ENCODE data around the gene ROS1. TPM values are rescaled to one million over a fixed set of nuclear protein-coding genes. Genes with fewer than 3 reads are reported as not detected.

The ROS1 gene
- total RNA-seq, 6 experiments from 2014 or later, result 0.05 to 0.14 (median 0.07) TPM

DNA sequence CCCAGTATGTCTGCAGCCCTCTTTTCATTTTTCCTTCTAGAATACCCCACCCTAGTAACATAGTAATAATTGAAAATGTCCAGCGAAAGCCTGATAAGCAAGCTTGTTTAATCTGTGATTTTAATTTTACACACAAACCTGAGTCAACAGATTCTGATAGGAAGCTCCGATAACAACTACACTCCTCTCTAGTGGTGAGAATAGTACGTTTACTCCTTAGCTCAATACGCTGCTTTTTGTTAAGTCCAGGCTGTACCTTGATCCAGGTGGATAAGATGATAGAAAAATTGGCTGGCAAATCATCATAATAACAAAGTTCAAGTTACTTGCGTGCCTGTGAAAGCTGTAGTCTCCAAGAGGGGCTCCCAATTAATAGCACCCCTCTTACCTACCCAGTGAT lies 31.3 kb upstream of the ROS1 start:
- Mint-ChIP-seq H3K36me3 (ENCODE audit: low read depth) (no peaks in the 10 kb centered on the region), H3K4me1 (ENCODE audit: low read depth) (peaks cover 6% of the 10 kb centered on the region), H3K9me3 (no peaks in the 10 kb centered on the region), H3K27ac (no peak overlapping the region), H3K4me3 (no peak overlapping the region), H3K27me3 (ENCODE audit: insufficient read depth) (no peaks in the 10 kb centered on the region)
- DNase-seq, result no peak
- TF ChIP-seq, protein P1, sequence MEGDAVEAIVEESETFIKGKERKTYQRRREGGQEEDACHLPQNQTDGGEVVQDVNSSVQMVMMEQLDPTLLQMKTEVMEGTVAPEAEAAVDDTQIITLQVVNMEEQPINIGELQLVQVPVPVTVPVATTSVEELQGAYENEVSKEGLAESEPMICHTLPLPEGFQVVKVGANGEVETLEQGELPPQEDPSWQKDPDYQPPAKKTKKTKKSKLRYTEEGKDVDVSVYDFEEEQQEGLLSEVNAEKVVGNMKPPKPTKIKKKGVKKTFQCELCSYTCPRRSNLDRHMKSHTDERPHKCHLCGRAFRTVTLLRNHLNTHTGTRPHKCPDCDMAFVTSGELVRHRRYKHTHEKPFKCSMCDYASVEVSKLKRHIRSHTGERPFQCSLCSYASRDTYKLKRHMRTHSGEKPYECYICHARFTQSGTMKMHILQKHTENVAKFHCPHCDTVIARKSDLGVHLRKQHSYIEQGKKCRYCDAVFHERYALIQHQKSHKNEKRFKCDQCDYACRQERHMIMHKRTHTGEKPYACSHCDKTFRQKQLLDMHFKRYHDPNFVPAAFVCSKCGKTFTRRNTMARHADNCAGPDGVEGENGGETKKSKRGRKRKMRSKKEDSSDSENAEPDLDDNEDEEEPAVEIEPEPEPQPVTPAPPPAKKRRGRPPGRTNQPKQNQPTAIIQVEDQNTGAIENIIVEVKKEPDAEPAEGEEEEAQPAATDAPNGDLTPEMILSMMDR (IDR thresholded peaks at IDR 0.05), result no peak

DNA sequence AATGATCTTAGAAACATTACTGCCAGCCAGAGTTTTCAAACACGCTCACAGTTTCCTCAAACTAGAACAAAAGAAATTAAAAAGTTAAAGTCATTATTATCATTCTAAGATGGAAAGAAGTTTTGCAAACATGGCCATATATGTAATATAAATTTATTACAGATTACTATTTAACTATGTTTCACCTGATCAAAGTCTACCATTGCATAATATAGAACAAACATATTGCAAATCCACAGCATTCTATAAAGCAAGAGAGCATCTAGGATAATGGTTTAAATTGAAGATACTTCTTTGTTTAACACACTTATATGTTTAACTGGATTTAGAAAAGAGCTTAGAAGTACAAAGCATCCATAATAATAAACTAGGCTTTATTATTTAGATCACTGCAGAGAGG lies 30.5 kb upstream of the ROS1 start:
- Mint-ChIP-seq H3K9me3 (no peaks in the 10 kb centered on the region), H3K36me3 (ENCODE audit: low read depth) (no peaks in the 10 kb centered on the region), H3K4me3 (no peak overlapping the region), H3K27ac (no peak overlapping the region), H3K27me3 (ENCODE audit: insufficient read depth) (no peaks in the 10 kb centered on the region), H3K4me1 (ENCODE audit: low read depth) (peaks cover 9% of the 10 kb centered on the region)
- TF ChIP-seq, protein P1 (IDR thresholded peaks at IDR 0.05), result no peak
- DNase-seq, result no peak

DNA sequence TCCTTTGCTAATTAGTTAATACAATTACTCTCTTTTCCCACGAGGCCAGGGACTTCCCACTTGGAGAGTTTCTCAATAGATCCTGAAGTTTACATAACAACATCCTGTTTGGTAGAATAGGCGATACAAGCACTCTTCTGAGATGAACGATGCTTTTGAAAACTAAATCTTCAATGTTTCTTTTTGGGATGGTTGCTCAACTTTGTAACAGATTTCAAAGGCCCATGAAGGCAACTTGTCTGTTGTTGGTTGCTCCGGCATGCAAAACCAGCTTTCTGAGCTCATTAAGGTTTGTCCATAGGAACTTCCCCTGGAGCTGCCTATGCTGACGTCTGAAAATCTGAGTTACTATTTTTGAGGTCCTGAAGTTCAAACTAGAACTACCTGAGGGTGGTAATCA lies 25.9 kb upstream of the ROS1 start:
- TF ChIP-seq, protein P1 (IDR thresholded peaks at IDR 0.05), result no peak
- H3K27me3 Mint-ChIP-seq (ENCODE audit: insufficient read depth), result no peaks in the 10 kb centered on the region
- H3K4me3 Mint-ChIP-seq, result no peak overlapping the region
- H3K36me3 Mint-ChIP-seq (ENCODE audit: low read depth), result peaks cover 3% of the 10 kb centered on the region; the same call in 1 of the 2 replicates
- DNase-seq, result no peak
- 0 out of 2 replicates have a peak overlapping the region, but pooled peaks have one; percentile 11 for H3K27ac Mint-ChIP-seq
- H3K4me1 Mint-ChIP-seq (ENCODE audit: low read depth), result peaks cover 55% of the 10 kb centered on the region
- H3K9me3 Mint-ChIP-seq, result no peaks in the 10 kb centered on the region

DNA sequence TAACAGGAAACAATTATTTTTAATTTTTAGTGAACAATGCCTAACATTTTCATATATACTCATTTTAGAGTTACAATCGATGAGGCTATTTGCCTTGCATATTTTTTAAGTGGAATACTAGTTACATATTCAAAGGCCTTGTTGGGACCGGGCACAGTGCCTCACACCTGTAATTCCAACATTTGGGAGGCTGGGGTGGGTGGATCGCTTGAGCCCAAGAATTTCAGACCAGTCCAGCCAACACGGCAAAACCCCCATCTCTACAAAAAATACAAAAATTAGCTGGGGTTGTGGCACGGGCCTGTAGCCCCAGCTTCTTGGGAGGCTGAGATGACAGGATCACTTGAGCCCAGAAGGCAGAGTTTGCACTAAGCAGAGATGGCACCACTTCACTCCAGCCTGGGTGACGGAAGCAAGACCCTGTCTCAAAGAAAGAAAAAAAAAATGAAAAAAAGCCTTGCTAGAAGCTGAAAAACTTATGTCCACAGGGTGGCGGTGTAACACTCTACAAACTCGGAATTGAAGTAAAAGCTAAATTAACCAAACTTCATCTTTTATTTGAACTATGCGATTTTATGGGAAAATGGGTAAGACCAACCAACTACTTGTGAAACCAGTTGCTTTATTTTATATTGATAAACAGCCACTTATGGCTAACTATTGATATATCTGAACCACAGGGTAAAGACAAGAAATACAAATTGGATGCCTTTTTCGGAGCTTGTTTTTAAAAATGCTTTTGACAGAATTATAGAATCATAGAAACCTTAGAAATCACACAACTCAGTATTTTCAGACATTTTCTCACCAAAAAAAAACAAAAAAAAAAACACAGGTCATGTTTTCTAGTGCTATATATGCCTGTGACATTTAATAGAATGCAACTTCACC lies 24.1 kb upstream of the ROS1 start:
- H3K4me3 Mint-ChIP-seq, result peak overlapping the region; percentile 57
- peak; percentile 62 for DNase-seq
- H3K27me3 Mint-ChIP-seq (ENCODE audit: insufficient read depth), result no peaks in the 10 kb centered on the region; the same call in 1 of the 2 replicates
- peaks cover 9% of the 10 kb centered on the region for H3K36me3 Mint-ChIP-seq (ENCODE audit: low read depth)
- TF ChIP-seq, protein P1 (IDR thresholded peaks at IDR 0.05), result peak; percentile 94
- H3K4me1 Mint-ChIP-seq (ENCODE audit: low read depth), result peaks cover 66% of the 10 kb centered on the region
- H3K9me3 Mint-ChIP-seq, result no peaks in the 10 kb centered on the region
- peak overlapping the region; percentile 65; the same call in 1 of the 2 replicates for H3K27ac Mint-ChIP-seq

DNA sequence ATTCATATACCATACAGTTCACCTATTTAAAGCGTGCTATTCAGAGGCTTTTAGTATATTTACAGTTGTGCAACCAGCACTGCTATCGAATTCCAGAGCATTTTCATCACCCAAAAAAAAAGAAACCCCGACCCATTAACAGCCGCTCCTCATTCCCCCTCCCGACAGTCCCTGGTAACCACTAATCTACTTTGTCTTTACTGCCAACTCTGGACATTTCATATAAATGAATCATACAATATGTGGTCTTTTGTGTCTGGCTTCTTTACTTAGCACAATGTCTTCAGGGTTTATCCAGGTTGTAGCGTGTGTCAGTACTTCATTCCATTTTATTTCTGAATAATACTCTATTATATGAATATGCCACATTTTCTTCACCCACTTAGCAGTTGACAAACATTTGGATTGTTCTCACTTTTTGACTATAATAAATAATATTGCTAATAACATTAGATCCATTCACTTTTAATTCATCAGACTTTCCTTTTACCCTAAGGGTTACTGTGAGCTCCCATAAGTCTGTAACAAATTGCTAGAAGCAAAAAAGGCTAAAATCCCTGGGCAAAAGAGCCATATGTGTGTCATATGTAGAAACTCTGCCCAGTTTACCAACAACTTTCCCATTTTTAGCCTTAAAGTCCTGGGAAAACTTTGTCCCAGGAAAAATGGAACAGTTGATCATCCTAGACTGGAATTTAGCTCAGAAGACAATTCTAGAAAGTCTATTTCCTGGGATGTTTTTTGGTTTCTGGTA lies 23.2 kb upstream of the ROS1 start:
- DNase-seq, result peak; percentile 93
- H3K27ac Mint-ChIP-seq, result peak overlapping the region; percentile 36
- no peaks in the 10 kb centered on the region for H3K9me3 Mint-ChIP-seq
- H3K36me3 Mint-ChIP-seq (ENCODE audit: low read depth), result peaks cover 10% of the 10 kb centered on the region
- H3K4me1 Mint-ChIP-seq (ENCODE audit: low read depth), result peaks cover 72% of the 10 kb centered on the region
- peak overlapping the region; percentile 67 for H3K4me3 Mint-ChIP-seq
- no peaks in the 10 kb centered on the region; the same call in 1 of the 2 replicates for H3K27me3 Mint-ChIP-seq (ENCODE audit: insufficient read depth)
- TF ChIP-seq, protein P1 (IDR thresholded peaks at IDR 0.05), result no peak

Measured in HFFc6 (cell line).